GM18868 (cell line): ENCODE measurements around the gene SH3RF2.
"Not testable (repeated sequence)": the region's sequence is repeated elsewhere in the genome, so short reads cannot be mapped to it uniquely, and the experiment has no call there.

Experiments used
- ATAC-seq: cut with Tn5 transposase; IDR thresholded peaks from one replicate; pipeline ENCODE4 v1.9.1; 2021; ENCODE audit warnings: mild to moderate bottlenecking, moderate library complexity; ENCODE audit not compliant: unreplicated experiment

The SH3RF2 gene

DNA sequence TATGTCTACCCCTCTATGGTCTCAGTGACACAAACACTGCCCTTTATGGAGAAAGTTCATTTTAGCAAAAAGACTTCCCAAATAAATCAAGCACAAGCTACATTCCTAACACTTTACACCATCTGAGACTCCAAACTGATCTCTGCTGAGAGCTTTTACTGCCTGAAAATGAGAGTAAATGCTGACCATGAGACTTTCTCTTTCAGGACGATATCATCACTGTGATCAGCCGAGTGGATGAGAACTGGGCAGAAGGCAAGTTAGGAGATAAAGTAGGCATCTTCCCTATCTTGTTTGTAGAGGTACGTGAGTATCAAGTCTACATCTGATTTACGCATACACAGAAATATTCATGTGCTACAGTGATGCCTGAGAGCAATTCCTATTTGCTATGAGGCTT lies 67.5 kb downstream of the SH3RF2 start:
- no peak for ATAC-seq

- no peak for ATAC-seq
Observed at GRCh38 chr5:146005264-146005663, 68.9 kb downstream of the SH3RF2 start.

DNA sequence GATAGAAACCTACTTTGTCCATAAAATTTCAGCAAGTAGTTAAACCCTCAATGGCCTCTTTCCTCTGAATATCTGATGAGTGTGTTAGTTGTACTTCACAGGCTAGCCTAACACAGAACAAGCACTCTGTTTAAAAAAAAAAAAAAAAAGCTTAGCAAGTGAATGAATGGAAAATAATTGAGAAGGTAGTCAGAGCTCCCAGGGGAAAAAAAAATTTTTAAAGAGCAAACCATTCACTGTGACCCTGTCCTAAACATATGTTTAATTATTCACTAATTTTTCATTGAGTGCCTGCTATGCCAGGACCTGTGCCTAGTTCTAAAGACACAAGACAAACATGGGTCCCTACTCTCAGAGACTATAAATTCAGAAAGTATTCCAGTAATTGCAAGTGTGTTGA lies 69.3 kb downstream of the SH3RF2 start:
- no peak for ATAC-seq

DNA sequence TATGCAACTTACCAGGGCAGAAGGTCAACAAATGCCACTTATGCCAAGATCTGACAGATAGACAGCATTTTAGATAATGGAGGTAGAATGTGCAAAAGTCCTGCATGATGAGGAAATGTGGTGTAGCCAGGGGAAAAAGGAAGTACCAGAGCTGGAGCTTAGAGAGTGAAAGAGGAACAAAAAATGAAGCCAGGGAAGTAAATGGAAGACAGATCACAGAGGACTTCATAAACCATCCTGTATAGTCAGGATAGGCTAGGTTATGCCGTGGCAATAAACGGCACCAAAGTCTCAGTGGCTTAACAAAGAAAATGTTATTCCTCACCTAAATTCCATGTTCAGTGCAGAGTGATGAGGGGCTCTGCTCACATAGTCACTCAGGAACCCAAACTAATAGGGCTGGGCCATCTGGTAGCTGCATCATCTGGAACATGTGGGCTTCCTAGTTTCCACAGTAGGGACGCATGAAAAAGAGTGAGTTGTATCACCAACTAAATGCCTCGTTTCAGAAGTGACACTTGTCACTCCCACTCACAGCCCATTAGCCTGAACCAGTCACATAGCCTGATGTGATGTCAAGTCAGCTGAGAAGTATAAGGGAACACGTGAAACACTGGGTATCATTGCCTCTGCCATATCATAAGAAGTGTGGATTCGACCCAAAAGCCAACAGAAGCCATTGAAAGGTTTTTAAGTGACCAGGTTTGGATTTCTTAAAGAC lies 70.3 kb downstream of the SH3RF2 start:
- ATAC-seq = no peak

DNA sequence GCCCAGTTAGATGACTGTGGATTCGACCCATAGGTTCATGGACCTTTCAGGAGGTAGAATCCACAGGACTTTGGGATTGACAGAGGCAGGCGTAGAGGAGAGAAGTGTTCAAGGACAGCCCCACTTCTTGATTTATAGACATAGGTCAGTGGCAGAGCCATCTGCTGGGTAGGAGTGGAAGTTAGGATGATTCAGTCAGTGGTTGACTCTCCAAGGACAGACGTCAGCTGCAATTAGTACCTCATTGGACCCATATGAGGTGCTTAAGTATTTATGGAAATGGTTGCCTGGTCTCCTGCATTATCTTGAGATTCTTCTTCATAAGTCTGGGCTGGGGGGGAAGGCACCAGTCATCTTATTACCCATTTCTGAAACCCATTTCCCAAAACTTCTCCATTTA lies 70.9 kb downstream of the SH3RF2 start:
- no peak for ATAC-seq

DNA sequence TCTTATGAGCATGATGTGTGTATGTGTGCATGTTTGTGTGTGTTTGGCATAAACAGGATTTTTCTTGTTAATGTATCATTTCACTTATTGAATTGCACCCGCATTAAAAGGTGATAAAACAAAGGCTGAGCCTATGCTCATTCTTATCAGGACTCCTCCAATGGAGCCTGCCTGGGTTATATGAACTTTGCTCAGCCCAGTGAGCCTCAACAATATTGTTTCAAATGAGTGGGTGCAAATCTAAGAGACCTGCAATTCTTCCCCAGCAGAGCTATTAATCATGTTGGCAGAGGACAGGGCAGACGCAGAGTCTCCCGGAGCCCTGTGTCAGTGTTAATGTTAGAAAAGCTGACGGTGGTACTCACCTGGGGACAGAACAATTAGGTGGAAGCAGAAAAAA lies 71.6 kb downstream of the SH3RF2 start:
- no peak for ATAC-seq

- ATAC-seq = no peak
Observed at GRCh38 chr5:146009020-146009419, 72.6 kb downstream of the SH3RF2 start.

DNA sequence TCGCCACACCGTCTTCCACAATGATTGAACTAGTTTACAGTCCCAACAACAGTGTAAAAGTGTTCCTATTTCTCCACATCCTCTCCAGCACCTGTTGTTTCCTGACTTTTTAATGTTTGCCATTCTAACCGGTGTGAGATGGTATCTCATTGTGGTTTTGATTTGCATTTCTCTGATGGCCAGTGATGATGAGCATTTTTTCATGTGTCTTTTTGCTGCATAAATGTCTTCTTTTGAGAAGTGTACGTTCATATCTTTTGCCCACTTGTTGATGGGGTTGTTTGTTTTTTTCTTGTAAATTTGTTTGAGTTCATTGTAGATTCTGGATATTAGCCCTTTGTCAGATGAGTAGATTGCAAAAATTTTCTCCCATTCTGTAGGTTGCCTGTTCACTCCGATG lies 74.1 kb downstream of the SH3RF2 start:
- not testable (repeated sequence) for ATAC-seq

DNA sequence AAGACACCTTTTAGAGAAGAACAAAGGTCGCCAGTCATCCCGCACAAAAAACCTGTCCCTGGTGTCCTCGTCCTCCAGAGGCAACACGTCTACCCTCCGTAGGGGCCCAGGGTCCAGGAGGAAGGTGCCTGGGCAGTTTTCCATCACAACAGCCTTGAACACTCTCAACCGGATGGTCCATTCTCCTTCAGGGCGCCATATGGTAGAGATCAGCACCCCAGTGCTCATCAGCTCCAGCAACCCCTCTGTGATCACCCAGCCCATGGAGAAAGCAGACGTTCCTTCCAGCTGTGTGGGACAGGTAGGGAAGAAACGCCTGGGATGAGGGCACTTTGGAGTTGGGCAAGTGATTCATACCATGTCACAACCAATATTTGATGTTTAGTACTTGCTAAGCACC lies 77.4 kb downstream of the SH3RF2 start:
- ATAC-seq = no peak

GRCh38 chr5:146015001-146015400 lies 78.6 kb downstream of the SH3RF2 start:
- ATAC-seq = no peak

DNA sequence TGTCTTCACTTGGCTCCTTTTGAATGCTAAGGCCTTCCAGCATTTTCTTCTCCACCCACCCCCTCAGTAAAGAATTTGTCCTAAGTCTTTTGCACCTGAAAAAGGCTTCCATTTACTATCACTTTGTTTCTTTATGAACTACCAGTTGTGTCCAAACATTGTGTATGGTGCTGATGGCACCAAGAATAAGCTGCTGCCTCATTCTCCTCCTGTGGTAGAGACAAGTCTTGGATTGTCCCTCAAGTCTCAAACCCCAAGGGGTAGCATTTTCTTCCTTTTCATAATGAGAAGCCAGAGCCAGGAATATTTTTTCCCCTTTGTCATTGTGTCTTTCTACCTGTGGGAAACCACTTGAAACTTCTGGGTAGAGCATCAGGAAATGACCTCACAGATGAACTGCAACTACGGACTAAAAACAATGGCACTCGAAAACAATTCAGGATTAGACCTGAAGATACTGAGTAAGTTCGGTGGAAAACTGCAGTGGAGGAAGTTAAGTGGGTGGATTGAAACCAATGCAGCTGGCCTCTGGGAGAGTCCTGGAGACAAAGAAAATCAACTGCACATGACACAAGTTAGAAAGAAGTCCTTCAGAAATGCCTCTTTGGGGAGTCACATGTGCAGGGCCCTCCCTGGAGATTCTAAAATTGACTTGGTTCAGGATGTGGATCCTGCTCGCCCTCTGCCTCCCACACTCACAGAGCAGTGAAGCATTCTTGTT lies 80.5 kb downstream of the SH3RF2 start:
- ATAC-seq = no peak

DNA sequence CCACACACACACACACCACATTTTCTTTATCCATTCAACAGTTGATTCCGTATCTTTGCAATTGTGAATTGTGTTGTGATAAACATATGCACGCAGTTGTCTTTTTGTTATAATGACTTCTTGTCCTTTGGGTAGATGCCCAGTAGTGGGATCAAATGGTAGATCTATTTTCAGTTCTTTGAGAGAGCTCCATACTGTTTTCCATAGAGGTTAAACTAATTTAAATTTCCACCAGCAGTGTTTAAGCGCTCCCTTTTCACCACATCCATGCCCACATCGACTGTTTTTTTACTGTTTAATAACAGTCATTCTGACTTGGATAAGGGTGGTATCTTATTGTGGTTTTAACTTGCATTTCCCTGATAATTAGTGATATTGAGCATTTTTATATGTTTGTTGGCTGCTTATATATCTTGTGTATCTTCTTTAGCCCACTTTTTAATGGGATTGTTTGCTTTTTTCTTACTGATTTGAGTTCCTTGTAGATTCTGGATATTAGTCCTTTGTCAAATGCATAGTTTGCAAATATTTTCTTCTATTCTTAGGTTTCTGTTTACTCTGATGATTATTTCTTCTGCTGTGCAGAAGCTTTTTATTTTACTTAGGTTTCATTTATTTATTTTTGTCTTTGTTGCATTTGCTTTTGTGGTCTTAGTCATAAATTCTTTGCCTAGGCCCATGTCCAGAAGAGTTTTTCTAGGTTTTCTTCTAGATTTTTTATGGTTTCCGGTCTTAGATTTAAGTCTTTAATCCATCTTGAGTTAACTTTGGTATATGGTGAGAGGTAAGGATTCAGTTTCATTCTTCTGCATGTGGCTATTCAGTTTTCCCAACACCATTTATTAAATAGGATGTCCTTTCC lies 82.4 kb downstream of the SH3RF2 start:
- no peak for ATAC-seq

DNA sequence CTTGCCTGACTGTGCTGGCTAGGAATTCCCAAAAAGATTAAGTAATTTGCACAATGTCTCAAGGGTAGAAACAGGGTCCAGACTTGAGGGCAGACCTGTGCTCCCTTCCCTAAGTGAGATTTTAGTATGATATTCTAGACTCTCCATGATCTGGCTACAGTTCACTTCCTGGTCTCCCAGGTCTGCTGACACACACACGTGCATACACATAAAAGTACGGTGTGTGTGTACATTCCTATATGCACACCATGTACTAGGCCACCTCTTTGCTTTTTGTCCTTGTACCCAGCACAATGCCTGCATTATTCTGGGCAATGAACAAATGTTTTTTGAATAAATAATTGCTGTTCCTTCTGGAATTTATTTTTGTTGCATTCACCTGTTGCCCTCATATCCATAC lies 83.7 kb downstream of the SH3RF2 start:
- no peak for ATAC-seq

- ATAC-seq = no peak
Observed at GRCh38 chr5:146024034-146024433, 87.7 kb downstream of the SH3RF2 start.

DNA sequence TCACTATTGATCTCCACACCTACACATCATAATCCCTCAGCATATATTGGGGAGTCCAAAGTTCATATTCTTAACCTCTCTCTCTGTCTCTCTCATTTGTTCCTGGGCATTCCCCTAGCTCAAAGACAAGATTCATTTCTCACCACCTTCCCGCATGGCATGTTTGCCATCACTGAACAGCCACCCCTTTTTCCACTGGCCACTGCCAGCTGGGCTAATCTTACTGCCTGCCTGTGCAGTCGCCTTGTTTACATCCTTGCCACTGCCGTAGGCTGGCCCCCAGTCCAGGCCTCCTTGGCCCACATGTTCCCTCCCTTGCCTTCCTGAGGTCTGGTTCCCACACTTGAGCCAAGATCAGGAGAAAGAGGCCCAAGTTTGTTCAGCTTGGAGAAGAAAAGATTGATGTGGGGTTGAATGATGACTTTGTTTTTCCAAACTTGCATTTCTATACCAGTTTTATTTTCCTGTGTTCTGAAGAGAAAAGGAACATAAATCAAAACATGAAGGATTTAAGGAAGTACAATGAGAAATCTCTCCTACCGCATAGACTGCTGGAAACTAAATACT lies 88.8 kb downstream of the SH3RF2 start:
- ATAC-seq = no peak

- ATAC-seq = no peak
Observed at GRCh38 chr5:146025681-146026080, 89.3 kb downstream of the SH3RF2 start.

- ATAC-seq = no peak
Observed at GRCh38 chr5:146026307-146027010, 90.1 kb downstream of the SH3RF2 start.

- no peak for ATAC-seq
Observed at GRCh38 chr5:146027751-146028150, 91.4 kb downstream of the SH3RF2 start.

- ATAC-seq = no peak
Observed at GRCh38 chr5:146032911-146033310, 96.5 kb downstream of the SH3RF2 start.

DNA sequence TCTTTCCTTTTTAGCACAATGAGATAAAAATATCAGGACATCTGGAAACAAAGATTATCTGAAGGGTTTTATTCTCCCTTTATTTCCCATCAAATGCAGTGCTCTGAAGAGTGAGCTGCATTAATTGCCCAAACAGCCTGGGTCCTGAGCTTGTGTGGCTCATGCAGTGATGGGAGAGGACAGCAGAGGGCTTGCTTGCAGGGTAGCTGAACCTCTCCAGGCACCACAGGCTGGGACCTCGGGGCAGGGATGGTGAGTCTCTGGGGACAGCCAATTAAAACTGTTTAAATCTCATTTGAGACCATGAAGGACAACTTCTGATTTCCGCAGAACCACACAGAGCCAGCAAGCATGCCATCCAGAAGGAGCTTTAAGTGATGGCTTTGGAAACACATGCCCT lies 97.7 kb downstream of the SH3RF2 start:
- no peak for ATAC-seq

GRCh38 chr5:146034605-146035004 lies 98.2 kb downstream of the SH3RF2 start:
- no peak for ATAC-seq
